Activated CD4-positive, alpha-beta T cell treated with anti-CD3 and anti-CD28 coated beads for 48 hours (primary cell): Measurements from ENCODE around the gene HTR1D.
A peak's percentile ranks its signal among the peaks of the same experiment; 100 is the strongest.
"Not testable (repeated sequence)": the region's sequence is repeated elsewhere in the genome, so short reads cannot be mapped to it uniquely, and the experiment has no call there.

Experiments
- DNase-seq: peaks from one replicate; pipeline ENCODE4 v3.0.0-alpha.2; 2020

Gene HTR1D, protein sequence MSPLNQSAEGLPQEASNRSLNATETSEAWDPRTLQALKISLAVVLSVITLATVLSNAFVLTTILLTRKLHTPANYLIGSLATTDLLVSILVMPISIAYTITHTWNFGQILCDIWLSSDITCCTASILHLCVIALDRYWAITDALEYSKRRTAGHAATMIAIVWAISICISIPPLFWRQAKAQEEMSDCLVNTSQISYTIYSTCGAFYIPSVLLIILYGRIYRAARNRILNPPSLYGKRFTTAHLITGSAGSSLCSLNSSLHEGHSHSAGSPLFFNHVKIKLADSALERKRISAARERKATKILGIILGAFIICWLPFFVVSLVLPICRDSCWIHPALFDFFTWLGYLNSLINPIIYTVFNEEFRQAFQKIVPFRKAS

DNA sequence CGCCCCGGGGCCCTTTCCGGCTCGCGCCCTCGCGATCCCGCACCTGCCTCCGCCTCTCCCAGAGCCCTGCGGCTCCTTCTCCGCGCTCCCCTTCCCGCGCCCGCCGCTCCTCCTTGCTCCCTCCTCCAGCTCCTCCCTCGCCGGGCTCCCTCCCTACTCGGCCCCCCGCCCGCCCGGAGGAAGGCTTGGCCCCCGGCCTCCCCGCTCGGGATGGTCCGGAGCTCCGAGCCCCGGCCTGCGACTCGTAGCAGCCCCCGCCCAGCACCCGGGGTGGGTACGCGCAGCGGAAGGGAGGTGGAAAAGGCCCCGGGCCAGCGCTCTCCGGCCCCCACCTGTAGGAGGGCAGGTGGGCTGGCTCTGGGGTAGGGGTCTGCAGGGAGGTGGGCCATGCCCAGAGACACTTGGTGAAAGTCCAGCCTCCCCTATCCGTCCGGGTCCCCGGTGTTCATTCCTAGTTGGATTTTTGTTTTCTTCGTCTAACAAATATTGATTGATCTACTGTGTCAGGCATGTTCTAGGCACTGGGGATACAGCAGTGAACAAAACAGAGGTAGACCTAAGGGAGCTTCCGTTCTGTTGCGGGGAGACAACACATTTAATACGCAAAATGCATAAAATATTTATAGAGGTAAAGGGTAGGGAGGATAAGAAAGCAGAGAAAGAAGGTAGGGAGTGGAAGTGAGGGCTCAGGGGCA is at the start of gene HTR1D:
TSS of gene HTR1D (minus strand) at position 82 of the 695 bp plus-strand sequence. CDS start 23,283 bp downstream, outside the sequence.
- peak; percentile 14 for DNase-seq

GRCh38 chr1:23263380-23263887 is 46.1 kb upstream of the HTR1D start:
- DNase-seq: no peak

DNA sequence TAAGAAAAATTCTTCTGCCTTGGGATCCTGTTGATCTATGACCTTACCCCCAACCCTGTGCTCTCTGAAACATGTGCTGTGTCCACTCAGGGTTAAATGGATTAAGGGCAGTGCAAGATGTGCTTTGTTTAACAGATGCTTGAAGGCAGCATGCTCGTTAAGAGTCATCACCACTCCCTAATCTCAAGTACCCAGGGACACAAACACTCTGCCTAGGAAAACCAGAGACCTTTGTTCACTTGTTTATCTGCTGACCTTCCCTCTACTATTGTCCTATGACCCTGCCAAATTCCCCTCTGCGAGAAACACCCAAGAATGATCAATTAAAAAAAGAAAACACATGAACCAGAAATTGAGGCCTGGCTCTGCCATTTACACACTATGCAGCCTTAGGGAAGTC is 40.8 kb upstream of the HTR1D start:
- DNase-seq: not testable (repeated sequence)

GRCh38 chr1:23257371-23257770 is 40.1 kb upstream of the HTR1D start:
- not testable (repeated sequence) for DNase-seq

- DNase-seq: no peak
Observed at GRCh38 chr1:23254584-23254983, 37.3 kb upstream of the HTR1D start.

GRCh38 chr1:23251812-23252211 is 34.5 kb upstream of the HTR1D start:
- DNase-seq: no peak

GRCh38 chr1:23249787-23250454 is 32.6 kb upstream of the HTR1D start:
- DNase-seq: no peak

GRCh38 chr1:23247276-23247675 is 30.0 kb upstream of the HTR1D start:
- no peak for DNase-seq

GRCh38 chr1:23246274-23246673 is 29.0 kb upstream of the HTR1D start:
- DNase-seq: no peak

- no peak for DNase-seq
Observed at GRCh38 chr1:23244256-23244761, 27.0 kb upstream of the HTR1D start.

DNA sequence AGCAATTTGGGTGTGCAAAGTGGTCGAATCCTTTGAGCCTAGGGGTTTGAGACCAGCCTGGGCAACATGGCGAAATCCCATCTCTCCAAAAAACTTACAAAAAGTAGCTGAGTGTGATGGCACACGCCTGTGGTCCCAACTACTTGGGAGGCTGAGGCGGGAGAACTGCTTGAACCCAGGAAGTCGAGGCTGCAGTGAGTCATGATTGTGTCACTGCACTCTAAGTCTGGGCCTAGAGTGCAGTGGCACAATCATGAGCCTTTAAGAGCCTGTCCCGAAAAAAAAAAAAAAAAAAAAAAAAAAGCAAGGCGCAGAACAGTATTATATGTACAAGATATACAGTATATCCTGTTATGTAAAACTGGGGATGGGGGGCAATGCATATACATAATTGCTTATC is 25.1 kb upstream of the HTR1D start:
- no peak for DNase-seq

- no peak for DNase-seq
Observed at GRCh38 chr1:23239638-23240295, 22.5 kb upstream of the HTR1D start.

- no peak for DNase-seq
Observed at GRCh38 chr1:23238565-23238964, 21.3 kb upstream of the HTR1D start.

- no peak for DNase-seq
Observed at GRCh38 chr1:23237508-23237907, 20.2 kb upstream of the HTR1D start.

GRCh38 chr1:23227806-23228205 is 10.5 kb upstream of the HTR1D start:
- no peak for DNase-seq

GRCh38 chr1:23224739-23225648 is 7.7 kb upstream of the HTR1D start:
- no peak for DNase-seq

- DNase-seq: not testable (repeated sequence)
Observed at GRCh38 chr1:23223963-23224362, 6.7 kb upstream of the HTR1D start.

DNA sequence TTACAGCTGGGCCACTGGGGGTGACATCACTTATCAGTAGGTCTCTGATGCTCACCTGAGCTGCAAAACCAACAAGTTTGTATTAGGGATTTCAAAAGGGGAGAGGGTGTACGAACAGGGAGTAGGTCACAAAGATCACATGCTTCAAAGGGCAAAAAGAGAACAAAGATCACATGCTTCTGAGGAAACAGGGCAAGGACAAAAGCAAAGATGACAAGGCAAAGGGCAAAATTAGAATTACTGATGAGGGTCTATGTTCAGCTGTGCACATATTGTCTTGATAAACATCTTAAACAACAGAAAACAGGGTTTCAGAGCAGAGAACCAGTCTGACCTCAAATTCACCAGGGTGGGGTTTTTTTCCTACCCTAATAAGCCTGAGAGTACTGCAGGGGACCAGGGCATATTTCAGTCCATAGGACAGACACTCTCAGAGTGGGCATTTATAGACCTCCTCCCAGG is 6.2 kb upstream of the HTR1D start:
- not testable (repeated sequence) for DNase-seq

- no peak for DNase-seq
Observed at GRCh38 chr1:23222742-23223141, 5.4 kb upstream of the HTR1D start.

DNA sequence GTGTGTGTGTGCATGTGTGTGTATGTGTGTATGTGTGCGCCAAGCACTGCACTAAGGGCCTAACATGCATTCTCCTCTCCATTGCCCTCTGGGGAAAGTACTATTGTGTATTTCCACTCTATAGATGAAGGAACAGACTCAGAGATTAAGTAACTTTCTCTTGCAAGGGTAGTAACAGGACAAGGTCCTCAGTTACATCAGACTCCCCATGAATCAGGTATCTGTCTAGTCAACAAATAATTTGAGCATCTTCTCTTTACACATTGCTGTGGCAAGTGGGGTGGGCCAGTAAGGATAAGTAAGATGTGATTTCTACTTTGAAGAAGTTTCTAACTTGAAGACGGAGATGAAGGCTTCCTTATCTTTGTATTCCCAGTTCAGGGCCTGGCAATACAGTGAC is 5.0 kb upstream of the HTR1D start:
- DNase-seq: no peak

DNA sequence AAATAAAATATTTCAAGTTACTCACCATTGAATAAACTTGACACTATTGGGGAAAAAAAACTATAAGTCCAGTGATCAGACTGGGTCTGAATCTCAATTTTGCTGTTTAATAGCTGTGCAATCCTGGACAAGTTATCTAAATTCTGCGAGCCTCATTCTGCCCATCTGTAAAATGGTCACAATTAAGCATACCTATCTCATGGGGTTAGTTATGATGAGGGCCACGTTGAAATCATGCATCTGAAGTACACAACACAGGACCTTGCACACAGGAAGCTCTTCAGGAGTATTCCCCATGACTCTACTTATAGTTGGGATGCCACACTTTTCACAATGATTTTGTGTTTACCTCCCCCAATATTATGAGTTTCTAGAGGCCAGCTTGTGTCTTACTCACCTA is 3.8 kb upstream of the HTR1D start:
- no peak for DNase-seq
